ENCODE measurements around the gene KIF11.

DNA sequence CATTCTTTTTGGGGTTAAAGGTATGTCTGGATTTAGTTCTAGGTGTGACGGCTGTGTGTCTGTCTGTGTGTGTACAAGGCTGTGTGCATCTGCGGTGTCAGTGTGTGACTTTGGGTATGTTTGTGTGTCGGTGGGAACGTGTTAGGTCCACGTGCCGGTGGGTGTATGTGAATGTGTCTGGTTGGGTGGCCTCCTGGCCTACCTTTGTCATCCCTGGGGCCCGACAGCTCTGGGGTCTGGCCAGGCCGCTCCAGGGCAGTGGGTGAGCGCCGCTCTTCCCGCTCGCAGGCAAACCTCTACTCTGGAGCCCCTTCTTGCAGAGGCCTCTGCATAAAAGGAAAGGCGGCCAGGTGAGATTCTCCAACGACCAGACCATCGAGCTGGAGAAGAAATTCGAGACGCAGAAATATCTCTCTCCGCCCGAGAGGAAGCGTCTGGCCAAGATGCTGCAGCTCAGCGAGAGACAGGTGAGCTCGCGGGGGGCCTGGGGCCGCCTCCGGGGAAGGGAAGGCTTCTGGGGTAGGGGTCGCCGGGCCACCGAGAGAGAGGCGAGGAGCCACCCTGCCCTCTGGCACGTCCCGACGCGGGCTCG lies 99.2 kb downstream of the KIF11 start:
- TF ChIP-seq ZFP36 (IDR thresholded peaks at IDR 0.05; ENCODE audit: borderline replicate concordance, partially characterized antibody) (no peak), CTCF (IDR thresholded peaks at IDR 0.05) (no peak), MAX (IDR thresholded peaks at IDR 0.05) (no peak), MAZ (IDR thresholded peaks at IDR 0.05; ENCODE audit: borderline replicate concordance, low read depth, low read length) (no peak), EP300 (IDR thresholded peaks at IDR 0.05) (no peak), CEBPB (IDR thresholded peaks at IDR 0.05) (no peak), KDM1A (IDR thresholded peaks at IDR 0.05; ENCODE audit: low read depth) (no peak), RAD21 (conservative IDR thresholded peaks at IDR 0.05 in 1 of 2, IDR thresholded peaks at IDR 0.05 in 1 of 2) (no peak), TFCP2L1 (CRISPR knock-in tag; IDR thresholded peaks at IDR 0.05) (no peak), EHMT2 (IDR thresholded peaks at IDR 0.05; ENCODE audit: low read depth) (no peak)
- TF ChIP-seq, protein P1, sequence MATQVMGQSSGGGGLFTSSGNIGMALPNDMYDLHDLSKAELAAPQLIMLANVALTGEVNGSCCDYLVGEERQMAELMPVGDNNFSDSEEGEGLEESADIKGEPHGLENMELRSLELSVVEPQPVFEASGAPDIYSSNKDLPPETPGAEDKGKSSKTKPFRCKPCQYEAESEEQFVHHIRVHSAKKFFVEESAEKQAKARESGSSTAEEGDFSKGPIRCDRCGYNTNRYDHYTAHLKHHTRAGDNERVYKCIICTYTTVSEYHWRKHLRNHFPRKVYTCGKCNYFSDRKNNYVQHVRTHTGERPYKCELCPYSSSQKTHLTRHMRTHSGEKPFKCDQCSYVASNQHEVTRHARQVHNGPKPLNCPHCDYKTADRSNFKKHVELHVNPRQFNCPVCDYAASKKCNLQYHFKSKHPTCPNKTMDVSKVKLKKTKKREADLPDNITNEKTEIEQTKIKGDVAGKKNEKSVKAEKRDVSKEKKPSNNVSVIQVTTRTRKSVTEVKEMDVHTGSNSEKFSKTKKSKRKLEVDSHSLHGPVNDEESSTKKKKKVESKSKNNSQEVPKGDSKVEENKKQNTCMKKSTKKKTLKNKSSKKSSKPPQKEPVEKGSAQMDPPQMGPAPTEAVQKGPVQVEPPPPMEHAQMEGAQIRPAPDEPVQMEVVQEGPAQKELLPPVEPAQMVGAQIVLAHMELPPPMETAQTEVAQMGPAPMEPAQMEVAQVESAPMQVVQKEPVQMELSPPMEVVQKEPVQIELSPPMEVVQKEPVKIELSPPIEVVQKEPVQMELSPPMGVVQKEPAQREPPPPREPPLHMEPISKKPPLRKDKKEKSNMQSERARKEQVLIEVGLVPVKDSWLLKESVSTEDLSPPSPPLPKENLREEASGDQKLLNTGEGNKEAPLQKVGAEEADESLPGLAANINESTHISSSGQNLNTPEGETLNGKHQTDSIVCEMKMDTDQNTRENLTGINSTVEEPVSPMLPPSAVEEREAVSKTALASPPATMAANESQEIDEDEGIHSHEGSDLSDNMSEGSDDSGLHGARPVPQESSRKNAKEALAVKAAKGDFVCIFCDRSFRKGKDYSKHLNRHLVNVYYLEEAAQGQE (IDR thresholded peaks at IDR 0.05), result no peak

Measured in A549 (cell line).